OCI-LY7 (cell line): ENCODE results near the gene C10orf143. TPM values are rescaled to one million over a fixed set of nuclear protein-coding genes. Genes with fewer than 3 reads are reported as not detected.

ENCODE experiments used
- BruUV-seq: library from RNA; stranded (reverse); fragments of 400-500 nt; replicated peaks from 2 replicates; lab custom pipeline; 2021; lab: Mats Ljungman, UMichigan
- CTCF ChIA-PET: fragments of 300-600 bp; sonication (Branson Sonifier 250); formaldehyde crosslinking; loops from one replicate; lab custom pipeline; 2022; ENCODE audit warnings: antibody characterized with exemption; ENCODE audit not compliant: unreplicated experiment; lab: Charles Lee
- POLR2A ChIA-PET: fragments of 300-600 bp; sonication (Branson Sonifier 250); formaldehyde crosslinking; loops from one replicate; lab custom pipeline; 2022; ENCODE audit warnings: antibody characterized with exemption; lab: Charles Lee
- DNase-seq: peaks from one replicate; pipeline ENCODE4 v3.0.0-alpha.2; 2015; ENCODE audit warnings: low spot score
- H2AFZ ChIP-seq: fragments of 200-600 bp; sonication (generic), shearing (Covaris generic); 2 replicates; pipeline ENCODE4 v1.6.1; 2014; ENCODE audit warnings: mild to moderate bottlenecking, antibody characterized with exemption, low read length, moderate library complexity
- H3K27ac ChIP-seq: fragments of 200-600 bp; sonication (generic); 2 replicates; pipeline ENCODE4 v1.5.1; 2014; ENCODE audit warnings: mixed run types, low read depth, mild to moderate bottlenecking, moderate library complexity, low read length, inconsistent platforms; ENCODE audit not compliant: poor library complexity, severe bottlenecking
- H3K36me3 ChIP-seq: fragments of 200-600 bp; sonication (generic); 2 replicates; pipeline ENCODE4 v1.6.1; 2014; ENCODE audit warnings: mild to moderate bottlenecking, antibody characterized with exemption, low read length, moderate library complexity, mixed read lengths; ENCODE audit not compliant: insufficient read depth
- H3K4me1 ChIP-seq: fragments of 200-600 bp; sonication (generic); 2 replicates; pipeline ENCODE4 v1.5.1; 2014; ENCODE audit warnings: mild to moderate bottlenecking, low read length; ENCODE audit not compliant: insufficient read depth, poor library complexity, severe bottlenecking
- H3K4me2 ChIP-seq: fragments of 200-600 bp; sonication (generic); 2 replicates; pipeline ENCODE4 v1.6.1; 2014; ENCODE audit warnings: mild to moderate bottlenecking, low read length
- H3K4me3 ChIP-seq: fragments of 200-600 bp; sonication (generic); 2 replicates; pipeline ENCODE4 v1.5.1; 2014; ENCODE audit warnings: mild to moderate bottlenecking, low read depth, low read length; ENCODE audit not compliant: poor library complexity, severe bottlenecking
- H3K79me2 ChIP-seq: fragments of 200-600 bp; sonication (generic); 2 replicates; pipeline ENCODE4 v1.6.1; 2016; ENCODE audit warnings: low read depth, mild to moderate bottlenecking, low read length, moderate library complexity, mixed read lengths; ENCODE audit not compliant: insufficient read depth
- H3K9me2 ChIP-seq: fragments of 200-600 bp; sonication (generic); 2 replicates; pipeline ENCODE4 v1.6.1; 2016; ENCODE audit warnings: mild to moderate bottlenecking, low read length, mixed read lengths; ENCODE audit not compliant: insufficient read depth
- H3K9me3 ChIP-seq: fragments of 200-600 bp; sonication (generic); 2 replicates; pipeline ENCODE4 v1.6.1; 2014; ENCODE audit warnings: mild to moderate bottlenecking, mixed run types, low read length, mixed read lengths
- H4K20me1 ChIP-seq: fragments of 200-600 bp; sonication (generic); 2 replicates; pipeline ENCODE4 v1.6.1; 2014; ENCODE audit warnings: mild to moderate bottlenecking, antibody characterized with exemption, low read length, moderate library complexity, mixed read lengths; ENCODE audit not compliant: insufficient read depth
- EZH2phosphoT487 ChIP-seq: fragments of 200-600 bp; sonication (generic); IDR thresholded peaks from 2 replicates; pipeline ENCODE4 v1.6.1; 2018; ENCODE audit warnings: low read depth, borderline replicate concordance, mild to moderate bottlenecking, mixed run types, antibody characterized with exemption, low read length, moderate library complexity, mixed read lengths
- intact Hi-C: fragments of 100-400 bp; cut with micrococcal nuclease; formaldehyde crosslinking; loops from one replicate; pipeline ENCODE4 v1.10.0; 2022; ENCODE audit not compliant: unreplicated experiment
- total RNA-seq, 2 experiments: library from RNA; depleted of rRNA in 1 of 2; stranded (reverse); fragments of >200 nt in 1 of 2; shearing (Covaris generic) in 1 of 2; gene quantifications; 2 replicates each; pipeline ENCODE4 v1.2.3, GENCODE V29; 2014 to 2022
- TF ChIP-seq, protein P1 (sequence below): fragments of 200-600 bp; sonication (generic); conservative IDR thresholded peaks from 2 replicates; pipeline ENCODE4 v1.5.1; 2014; ENCODE audit warnings: mild to moderate bottlenecking, antibody characterized with exemption, low read length, moderate library complexity, mixed read lengths

C10orf143 gene
- total RNA-seq, 2 experiments from 2014 or later, result 0.88 to 6.4 TPM

DNA sequence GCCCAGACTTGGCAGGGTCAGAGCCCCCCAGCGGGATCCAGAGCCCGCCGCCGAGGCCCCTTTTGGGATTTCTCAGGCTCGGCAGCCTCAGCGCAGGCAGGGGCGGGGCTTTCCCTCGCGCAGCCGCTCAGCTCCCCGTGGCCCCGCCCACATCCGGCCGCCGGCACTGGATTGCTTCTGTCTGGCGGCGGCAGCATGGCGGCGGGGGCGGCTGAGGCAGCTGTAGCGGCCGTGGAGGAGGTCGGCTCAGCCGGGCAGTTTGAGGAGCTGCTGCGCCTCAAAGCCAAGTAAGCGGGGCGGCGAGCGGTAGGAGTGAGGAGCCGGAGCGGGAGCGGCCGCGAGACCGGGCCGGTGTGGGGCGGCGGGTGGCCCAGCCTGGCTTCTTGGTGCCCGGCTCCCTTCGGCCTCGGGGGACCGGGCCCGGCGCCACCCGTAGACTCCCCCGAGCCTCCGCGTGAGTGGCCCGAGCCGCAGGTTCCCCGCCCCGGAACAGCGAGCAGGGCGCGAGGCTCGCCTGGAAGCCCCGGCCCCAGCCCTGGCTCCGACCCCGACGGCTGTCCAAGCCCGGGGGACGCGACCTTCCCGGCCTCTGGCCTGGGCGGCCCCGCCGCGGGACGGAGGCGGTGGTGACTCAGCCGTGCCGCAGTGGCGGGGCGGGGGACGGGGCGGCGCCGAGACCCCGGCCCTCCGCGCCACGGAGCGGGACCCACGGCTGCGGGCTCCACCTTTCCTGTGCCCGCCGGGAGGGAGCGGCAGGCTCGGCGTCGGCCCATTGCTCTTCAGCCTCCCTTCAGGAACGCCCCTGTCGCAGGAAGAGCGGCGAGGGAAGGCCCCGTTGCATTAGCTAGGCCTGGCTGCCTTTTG, 25.8 kb upstream of the C10orf143 start, which contains the start of gene GLRX3:
Gene GLRX3, plus strand, starts transcription at position 166 of the 864 bp plus-strand sequence. Its CDS starts 30 bp downstream, at position 196.
- H3K36me3 ChIP-seq, result peaks cover 33% of the 10 kb centered on the region
- TF ChIP-seq, protein P1, sequence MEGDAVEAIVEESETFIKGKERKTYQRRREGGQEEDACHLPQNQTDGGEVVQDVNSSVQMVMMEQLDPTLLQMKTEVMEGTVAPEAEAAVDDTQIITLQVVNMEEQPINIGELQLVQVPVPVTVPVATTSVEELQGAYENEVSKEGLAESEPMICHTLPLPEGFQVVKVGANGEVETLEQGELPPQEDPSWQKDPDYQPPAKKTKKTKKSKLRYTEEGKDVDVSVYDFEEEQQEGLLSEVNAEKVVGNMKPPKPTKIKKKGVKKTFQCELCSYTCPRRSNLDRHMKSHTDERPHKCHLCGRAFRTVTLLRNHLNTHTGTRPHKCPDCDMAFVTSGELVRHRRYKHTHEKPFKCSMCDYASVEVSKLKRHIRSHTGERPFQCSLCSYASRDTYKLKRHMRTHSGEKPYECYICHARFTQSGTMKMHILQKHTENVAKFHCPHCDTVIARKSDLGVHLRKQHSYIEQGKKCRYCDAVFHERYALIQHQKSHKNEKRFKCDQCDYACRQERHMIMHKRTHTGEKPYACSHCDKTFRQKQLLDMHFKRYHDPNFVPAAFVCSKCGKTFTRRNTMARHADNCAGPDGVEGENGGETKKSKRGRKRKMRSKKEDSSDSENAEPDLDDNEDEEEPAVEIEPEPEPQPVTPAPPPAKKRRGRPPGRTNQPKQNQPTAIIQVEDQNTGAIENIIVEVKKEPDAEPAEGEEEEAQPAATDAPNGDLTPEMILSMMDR, result no peak
- no peak for TF ChIP-seq EZH2phosphoT487
- H3K9me2 ChIP-seq, result no peaks in the 10 kb centered on the region
- no peaks in the 10 kb centered on the region for H3K9me3 ChIP-seq
- ChIA-PET POLR2A (interaction anchor here (0.8 to 6.5 kb wide), 4 partner anchors 15 to 29 kb away, joined by 3 to 64 read pairs (median 3); partner anchors contain the start of gene C10orf143), CTCF (interaction anchor here (0.5 to 1.6 kb wide), 2 partner anchors 22 to 25 kb away, joined by 3 to 5 read pairs; no protein-coding TSS in a partner anchor)
- intact Hi-C loops, result loop anchor here (1.0 to 10.0 kb wide), 2 partner anchors 25 to 672 kb away; partner anchors contain the start of gene MGMT
- peak within 1 kb of the TSS; percentile 84 for H3K4me3 ChIP-seq
- peak within 1 kb of the TSS; percentile 64 for H3K27ac ChIP-seq
- H3K4me1 ChIP-seq, result peaks cover 49% of the 10 kb centered on the region
- peaks cover 29% of the 10 kb centered on the region for H4K20me1 ChIP-seq
- DNase-seq, result peak; percentile 88
- peaks cover 50% of the 10 kb centered on the region for H3K79me2 ChIP-seq
- H2AFZ ChIP-seq, result peak within 1 kb of the TSS; percentile 84; the same call in 1 of the 2 replicates
- peak within 1 kb of the TSS; percentile 98 for H3K4me2 ChIP-seq
- no TSS peak for BruUV-seq

DNA sequence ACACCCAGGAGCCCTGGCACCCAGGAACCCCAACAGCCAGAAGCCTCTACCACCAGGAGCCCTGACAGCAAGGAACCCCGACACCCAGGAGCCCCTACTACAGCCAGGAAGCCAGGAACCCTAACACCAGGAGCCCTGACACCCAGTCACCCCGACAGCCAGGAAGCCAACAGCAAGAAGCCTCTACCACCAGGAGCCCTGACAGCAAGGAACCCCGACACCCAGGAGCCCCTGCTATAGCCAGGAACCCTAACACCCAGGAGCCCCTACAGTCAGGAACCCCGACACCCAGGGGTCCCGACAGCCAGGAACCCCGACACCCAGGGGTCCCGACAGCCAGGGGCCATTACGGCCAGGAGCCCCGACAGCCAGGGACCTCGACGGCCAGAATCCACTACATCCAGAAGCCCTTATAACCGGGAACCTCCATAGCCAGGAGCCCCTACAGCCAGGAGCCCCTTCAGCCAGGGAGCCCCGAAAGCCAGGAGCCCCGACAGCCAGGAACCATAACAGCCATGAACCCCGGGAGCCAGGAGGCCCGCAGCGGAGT, 25.1 kb upstream of the C10orf143 start:
- Histone ChIP-seq H3K36me3 (peaks cover 30% of the 10 kb centered on the region), H3K9me3 (no peaks in the 10 kb centered on the region), H3K79me2 (peaks cover 43% of the 10 kb centered on the region), H4K20me1 (peaks cover 26% of the 10 kb centered on the region), H3K4me2 (peak overlapping the region; percentile 98), H3K9me2 (no peaks in the 10 kb centered on the region), H2AFZ (peak overlapping the region; percentile 84; the same call in 1 of the 2 replicates), H3K27ac (peak overlapping the region; percentile 64), H3K4me3 (peak overlapping the region; percentile 84), H3K4me1 (peaks cover 42% of the 10 kb centered on the region)
- no peak for DNase-seq
- BruUV-seq, result no TSS peak
- POLR2A ChIA-PET, result interaction anchor here (0.8 to 6.5 kb wide), 4 partner anchors 15 to 29 kb away, joined by 3 to 64 read pairs (median 3); partner anchors contain the start of gene C10orf143
- intact Hi-C loops, result loop anchor here (1.0 to 10.0 kb wide), 2 partner anchors 24 to 671 kb away; partner anchors contain the start of gene MGMT
- TF ChIP-seq, protein P1, result no peak
- no peak for TF ChIP-seq EZH2phosphoT487
- CTCF ChIA-PET, result interaction anchor here (1.6 kb wide), 1 partner anchor 24 kb away, joined by 5 read pairs; no protein-coding TSS in a partner anchor
